Suprapubic skin (tissue), 3 donors: ENCODE measurements around the gene KRTAP21-2.

Experiments used
- CTCF ChIP-seq, 2 donors: fragments of 200-600 bp in 1 of 2; fragments of 450-650 bp in 1 of 2; sonication (generic) in 1 of 2; IDR thresholded peaks; one replicate each; pipeline ENCODE4 v1.5.1; 2016 to 2019; ENCODE audit warnings: antibody characterized with exemption in 2 of 2, mild to moderate bottlenecking in 1 of 2, moderate library complexity in 1 of 2
- EP300 ChIP-seq: sonication (generic); formaldehyde crosslinking; IDR thresholded peaks from one replicate; pipeline ENCODE4 v1.6.1; 2017; ENCODE audit warnings: antibody characterized with exemption
- POLR2A ChIP-seq, 2 donors: fragments of 450-650 bp; IDR thresholded peaks; one replicate each; pipeline ENCODE4 v1.6.1; 2017; ENCODE audit warnings: antibody characterized with exemption in 2 of 2, mild to moderate bottlenecking in 2 of 2, moderate library complexity in 2 of 2

GRCh38 chr21:30779249-30779648 lies 32.2 kb upstream of the KRTAP21-2 start:
- TF ChIP-seq POLR2A (IDR thresholded peaks at IDR 0.05), result no peak
- TF ChIP-seq CTCF (IDR thresholded peaks at IDR 0.05), result no peak
- TF ChIP-seq EP300, result no peak
